HuH-7.5 (cell line): ENCODE results near the gene BCKDK.

Source experiments
- DNase-seq: peaks from one replicate; pipeline ENCODE4 v3.0.0; 2011; ENCODE audit warnings: low spot score

The BCKDK gene

DNA sequence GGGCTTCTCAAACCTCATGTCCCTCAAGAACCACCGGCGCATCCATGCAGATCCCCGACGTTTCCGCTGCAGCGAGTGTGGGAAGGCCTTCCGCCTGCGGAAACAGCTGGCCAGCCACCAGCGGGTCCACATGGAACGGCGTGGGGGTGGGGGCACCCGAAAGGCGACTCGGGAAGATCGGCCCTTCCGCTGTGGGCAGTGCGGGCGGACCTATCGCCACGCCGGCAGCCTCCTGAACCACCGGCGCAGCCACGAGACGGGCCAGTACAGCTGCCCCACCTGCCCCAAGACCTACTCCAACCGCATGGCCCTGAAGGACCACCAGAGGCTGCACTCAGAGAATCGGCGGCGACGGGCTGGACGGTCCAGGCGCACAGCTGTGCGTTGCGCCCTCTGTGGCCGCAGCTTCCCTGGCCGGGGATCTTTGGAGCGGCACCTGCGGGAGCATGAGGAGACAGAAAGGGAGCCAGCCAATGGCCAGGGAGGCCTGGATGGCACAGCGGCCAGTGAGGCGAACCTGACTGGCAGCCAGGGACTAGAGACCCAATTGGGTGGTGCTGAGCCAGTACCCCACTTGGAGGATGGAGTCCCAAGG lies 28.1 kb upstream of the BCKDK start:
- DNase-seq: no peak

DNA sequence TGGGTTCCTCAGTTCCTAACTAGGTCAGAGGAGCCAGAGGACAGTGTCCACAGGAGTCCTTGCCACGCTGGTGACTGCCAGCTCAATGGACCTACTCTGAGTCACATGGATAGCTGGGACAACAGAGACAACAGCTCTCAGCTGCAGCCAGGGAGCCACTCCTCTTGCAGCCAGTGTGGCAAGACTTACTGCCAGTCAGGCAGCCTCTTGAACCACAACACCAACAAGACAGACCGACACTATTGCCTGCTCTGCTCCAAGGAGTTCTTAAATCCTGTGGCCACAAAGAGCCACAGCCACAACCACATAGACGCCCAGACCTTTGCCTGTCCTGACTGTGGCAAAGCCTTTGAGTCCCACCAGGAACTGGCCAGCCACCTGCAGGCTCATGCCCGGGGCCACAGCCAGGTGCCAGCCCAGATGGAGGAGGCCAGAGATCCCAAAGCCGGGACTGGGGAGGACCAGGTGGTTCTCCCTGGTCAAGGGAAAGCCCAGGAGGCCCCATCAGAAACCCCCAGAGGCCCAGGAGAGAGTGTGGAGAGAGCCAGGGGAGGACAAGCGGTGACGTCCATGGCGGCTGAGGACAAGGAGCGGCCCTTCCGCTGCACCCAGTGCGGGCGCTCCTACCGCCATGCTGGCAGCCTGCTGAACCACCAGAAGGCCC lies 27.3 kb upstream of the BCKDK start:
- DNase-seq: no peak

DNA sequence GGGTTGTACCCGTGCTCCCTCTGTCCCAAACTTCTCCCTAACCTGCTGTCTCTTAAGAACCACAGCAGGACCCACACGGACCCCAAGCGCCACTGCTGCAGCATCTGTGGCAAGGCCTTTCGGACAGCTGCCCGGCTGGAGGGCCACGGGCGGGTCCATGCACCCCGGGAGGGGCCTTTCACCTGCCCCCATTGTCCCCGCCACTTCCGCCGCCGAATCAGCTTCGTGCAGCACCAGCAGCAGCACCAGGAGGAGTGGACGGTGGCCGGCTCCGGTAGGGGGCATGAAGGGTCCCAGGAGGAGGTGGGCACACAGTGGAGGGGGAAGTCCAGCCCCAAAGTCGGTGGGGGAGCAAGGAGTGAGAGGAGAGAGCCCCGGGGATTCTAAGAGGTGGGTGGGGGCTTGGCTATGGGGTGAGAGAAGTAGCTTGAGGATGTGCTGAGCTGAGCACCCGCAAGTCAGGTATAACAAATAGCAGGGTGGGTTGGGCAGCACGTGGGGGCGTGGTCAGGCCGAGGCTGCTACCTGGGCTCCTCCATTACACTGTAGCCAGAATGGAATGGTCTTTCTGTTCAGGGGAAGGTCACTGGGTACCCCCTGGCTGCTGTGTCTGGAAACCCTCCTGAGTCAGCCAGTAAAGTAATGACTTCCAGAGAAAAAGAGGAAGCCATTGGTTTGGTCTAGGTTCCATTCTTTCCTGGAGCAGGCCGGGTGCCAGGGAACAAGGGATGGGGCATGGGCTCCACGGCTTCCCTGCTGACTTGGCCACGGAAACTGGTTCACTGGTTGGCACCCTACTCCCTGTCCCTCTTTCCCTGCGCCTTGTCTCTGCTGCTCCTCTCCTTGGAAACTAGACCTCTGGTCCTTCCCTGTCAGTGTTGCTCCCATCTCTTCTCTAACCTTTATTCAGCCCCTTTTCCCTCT lies 26.5 kb upstream of the BCKDK start:
- no peak for DNase-seq

DNA sequence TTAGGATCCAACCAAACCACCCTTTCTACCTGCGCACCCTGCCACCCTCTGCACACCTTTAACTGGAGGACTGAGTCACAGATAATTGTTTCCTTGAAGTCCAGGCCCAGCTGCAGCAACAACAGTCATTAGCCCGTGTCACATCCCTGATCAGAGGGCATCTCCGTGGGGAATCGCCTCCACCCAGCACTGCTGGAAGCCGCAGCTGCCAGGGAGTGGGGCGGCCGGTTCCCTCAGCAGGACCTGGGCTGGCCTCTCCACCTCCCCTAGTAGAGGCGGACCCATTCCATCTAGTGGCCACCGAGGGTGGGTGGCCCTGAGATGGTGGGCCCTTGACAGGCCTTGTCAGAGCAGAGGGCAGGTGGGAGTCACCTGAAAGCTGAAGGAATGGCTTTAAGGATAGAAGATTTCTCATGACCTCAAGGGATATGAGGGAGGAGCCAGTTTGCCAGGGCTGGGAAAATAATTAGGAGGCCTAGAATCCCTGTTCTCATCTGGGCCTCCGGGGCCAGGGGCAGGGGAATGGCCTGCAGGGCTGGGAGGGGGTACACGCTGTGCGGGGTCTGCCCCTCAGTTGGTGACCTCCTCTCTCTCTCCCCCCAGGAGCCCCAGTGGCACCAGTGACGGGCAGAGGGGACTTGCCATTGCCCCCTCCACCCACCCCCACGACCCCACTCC lies 25.7 kb upstream of the BCKDK start:
- DNase-seq: no peak

DNA sequence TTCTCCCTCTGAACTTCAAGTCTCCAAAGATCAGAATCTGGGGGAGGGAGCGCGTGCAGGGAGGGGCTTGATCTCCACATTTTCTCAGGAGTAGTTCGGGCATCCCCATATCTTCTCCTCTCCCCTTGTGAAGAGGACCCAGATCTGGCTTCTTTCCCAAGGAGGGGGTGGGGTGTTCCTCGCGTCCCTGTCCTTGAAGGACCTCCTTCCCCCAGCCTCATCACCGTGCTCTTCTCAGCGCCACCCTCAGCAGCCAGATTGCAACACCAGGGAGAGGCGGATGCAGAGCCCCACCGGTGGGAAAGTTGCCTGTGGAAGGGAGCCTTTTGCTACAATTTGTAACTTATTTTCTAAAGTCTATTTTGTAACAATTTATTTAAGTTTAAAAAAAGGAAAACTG lies 25.1 kb upstream of the BCKDK start:
- no peak for DNase-seq

DNA sequence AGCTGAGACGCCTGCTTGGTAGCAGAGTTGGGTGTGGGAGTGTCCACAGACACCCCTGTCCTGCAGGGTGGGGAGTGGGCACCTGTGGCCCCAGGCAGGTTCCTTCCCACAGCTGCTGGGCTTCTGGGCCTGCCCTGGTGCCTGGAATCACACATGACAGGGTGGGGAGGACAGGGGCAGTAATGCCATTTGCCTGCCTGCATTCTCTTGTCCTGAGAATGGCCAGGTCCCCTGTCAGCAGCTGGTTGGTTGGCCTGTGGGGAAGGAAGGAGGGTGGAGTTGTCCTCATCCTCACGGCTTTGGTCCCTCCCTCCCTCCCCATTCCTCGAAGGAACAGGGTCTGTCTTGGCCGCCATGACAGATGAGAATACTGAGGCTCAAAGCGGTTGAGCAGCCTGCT lies 24.6 kb upstream of the BCKDK start:
- DNase-seq: no peak

DNA sequence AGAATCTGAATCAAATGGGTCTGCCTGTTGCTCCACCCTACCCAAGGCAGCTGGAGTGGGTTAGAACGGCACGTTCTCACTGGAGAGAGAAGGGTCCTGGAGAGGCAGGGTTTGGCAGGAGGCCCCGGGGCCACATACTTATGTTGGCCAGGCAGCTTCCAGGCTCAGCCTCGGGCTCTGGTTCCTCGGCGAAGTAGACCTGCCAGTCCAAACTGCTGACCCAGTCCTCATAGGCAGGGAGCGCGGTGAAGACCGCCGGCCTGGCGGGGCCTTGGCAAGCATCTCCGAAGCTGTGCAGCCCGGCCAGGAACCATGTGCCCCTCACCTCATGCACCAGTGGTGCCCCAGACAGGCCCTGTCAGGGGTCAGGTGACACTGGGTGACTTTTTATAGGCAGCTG lies 24.2 kb upstream of the BCKDK start:
- DNase-seq: no peak

DNA sequence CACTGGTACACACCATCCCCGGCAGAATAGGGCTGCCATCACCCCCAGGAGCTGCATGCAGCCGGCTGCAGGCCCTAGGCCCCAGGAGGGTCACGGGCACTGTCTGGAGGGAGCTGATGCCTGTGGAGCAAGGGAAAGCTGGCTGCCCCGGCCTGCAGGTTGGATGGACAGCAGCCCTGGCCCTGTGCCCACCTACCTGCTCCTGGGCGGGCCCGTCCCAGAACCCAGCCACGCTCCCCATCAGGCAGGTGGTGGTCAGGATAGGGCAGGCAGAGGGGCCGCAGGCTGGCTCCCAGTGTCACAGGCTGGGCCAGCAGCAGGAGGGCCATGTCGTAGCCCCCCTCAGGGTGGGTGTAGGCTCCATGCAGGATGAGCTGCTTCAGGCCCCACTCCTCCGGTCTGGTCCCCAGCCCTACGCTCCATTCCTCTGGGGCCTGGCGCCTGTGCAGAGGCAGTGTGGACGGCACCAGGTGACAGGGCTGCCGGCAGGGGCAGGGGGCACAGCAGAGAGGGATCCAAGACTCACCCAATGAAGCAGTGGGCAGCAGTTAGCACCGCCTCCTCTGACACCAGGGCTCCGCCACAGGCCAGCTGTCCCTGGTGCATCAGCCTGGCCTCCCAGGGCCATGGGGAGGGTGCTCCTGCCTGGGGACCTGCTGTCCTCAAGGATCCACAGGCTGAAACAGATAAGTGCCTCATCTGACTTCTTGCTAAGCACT lies 23.4 kb upstream of the BCKDK start:
- no peak for DNase-seq

DNA sequence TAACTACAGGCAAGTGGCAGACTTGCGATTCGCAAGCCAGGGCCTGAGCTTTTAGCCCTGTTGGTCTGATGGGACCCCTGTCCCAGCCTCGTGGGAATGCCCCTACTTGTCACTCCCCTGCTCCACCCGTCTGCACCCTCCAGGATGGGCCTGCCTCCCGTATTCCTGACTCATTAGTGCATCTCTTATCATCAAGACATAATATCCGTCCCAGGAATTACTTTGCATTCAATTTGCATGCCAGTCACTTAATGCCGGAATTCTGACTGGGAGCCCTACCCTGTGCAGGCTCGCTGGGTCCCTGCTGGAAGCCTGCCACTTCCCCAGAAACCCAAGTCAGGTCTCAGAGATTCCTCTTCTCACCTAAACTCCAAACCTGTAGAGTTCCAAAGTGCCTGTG lies 22.8 kb upstream of the BCKDK start:
- DNase-seq: no peak

DNA sequence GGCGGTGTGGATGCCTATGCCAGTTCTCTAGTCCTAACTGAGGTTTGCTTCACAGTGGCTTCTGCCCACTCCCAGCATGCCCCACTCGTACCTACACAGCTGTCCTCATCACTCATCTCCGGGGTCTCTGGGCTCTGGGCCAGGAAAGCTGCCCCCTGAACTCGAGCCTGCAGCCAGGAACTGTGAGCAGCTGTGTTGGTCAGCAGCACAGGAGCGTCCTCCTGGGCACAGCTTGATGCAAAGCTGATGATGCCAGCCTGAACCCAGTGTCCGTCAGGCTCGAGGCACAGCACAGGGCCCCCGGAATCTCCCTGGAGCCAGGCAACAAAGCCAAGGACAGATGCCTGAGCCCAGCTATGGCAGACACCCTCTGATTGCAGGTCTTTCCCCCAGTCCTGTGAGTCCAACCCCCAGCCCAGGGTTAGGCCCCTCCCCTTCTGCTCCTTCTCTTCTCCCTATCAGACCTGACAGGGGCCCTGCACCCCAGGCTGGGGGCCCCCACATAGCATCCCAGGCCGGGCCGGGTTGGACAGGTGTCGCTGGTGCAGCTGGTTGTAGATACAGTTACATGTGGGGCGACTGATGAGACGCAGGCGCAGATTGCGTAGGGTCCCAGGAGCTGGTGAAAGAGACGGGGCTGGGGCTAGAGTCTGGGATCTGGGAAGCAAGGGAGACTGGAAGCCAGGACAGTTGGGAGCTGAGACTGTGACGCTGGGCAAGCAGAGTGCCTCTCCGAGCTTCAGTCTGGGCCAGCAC lies 22.1 kb upstream of the BCKDK start:
- DNase-seq: no peak

DNA sequence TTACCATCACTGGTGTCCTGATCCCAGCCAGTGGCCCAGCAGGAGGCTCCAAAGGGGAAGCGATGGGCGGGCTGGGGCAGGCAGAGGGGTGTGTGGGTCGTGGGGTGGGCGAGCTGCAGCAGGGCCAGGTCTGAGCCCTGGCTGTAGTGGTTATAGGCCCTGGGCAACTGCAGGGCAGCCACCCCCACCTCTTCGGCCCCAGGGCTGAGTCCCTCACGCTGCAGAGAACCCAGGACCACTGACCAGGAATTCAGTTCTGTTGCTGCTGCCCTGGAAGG lies 21.6 kb upstream of the BCKDK start:
- no peak for DNase-seq

DNA sequence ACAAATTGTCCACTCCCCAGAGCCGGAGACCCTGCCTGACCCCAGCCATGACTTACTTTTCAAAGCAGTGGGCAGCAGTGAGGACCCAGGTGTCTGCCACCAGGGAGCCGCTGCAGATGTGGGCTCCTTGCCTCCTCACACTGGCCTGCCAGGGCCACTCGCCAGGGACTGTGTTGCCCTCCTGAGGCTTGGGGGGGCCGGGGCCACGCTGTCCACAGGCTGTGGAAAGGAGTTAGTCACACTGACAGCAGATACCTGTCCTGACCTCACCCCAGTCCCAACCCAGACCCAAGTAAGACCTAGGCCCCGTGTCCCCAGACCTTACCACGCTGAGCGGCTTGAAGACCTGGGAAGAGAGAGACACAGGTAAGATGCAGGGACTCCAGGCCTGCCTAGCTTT lies 20.7 kb upstream of the BCKDK start:
- no peak for DNase-seq

DNA sequence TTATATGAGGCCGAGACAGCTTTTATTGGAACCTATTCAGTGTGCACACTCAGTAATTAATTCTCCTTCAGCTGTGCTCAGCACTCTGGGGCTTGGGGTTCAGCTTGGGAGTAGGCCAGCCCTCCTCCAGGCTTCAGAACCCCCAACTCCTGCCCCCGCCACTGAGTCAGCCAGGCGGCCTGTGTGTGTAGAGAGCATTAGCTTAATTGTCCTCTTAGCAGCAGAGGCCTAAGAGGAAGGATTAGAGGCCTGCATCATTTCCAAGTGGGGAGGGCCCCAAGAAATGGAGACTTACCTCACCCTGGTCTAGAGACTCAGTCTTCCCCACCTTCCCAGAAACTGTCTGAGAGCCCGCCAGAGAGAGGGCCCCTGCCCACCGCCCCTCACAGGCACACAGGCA lies 20.2 kb upstream of the BCKDK start:
- no peak for DNase-seq

DNA sequence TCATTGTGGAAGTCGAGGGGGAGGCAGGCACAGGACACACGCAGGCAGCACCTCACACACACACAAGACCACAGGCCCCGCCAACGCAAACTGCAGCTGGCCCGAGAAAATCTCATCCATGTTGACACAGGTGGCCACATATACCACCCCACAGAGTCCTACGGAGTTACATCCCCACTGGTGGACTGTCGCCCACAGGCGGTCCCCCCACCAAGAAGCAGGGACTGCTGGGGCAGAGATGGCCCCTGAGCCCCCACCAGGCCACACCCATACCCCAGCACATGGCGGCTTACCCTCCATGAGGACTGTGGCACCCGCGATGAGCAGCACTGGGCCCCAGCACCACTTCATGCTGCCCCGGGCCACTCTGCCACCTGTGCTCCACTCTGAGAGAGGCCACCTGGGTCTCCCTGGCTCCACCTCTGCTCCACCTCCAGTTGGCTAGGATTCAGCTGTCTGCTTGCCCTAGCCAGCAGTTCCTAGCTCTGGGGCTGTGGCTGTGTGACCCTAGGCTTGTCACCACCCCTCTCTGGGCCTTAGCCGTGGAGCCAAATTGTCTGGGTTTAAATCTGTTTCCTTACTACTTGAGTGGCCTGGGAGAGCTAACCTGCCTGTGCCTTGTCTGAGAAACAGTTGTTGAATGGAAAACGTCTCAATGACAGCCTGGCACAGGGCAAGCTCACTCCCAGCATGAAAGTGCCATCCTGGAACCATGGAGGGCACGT lies 19.6 kb upstream of the BCKDK start, which contains the start of gene PRSS53:
Gene PRSS53 (minus strand): TSS at position 485 of the 725 bp plus-strand sequence. CDS start 134 bp downstream, at position 351.
- no peak for DNase-seq

DNA sequence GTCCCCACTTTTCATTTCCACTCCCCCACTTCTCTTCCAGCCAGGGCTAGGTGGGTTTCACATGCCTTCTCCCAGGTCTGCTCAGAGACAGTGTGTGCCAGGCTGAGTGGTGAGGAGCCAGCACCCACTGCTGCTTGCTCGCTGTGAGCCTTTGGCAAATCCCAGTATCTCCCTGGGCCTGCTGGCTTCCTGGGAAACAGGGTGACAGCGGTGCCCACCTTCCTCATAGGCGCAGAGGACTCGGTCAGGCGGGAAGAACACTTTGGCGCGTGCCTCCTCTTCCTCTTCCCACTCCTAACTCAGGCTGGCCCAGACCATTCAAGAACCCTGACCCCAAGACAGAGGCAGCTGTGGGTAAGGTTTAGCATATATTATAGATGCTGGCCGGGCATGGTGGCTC lies 19.0 kb upstream of the BCKDK start:
- no peak for DNase-seq

DNA sequence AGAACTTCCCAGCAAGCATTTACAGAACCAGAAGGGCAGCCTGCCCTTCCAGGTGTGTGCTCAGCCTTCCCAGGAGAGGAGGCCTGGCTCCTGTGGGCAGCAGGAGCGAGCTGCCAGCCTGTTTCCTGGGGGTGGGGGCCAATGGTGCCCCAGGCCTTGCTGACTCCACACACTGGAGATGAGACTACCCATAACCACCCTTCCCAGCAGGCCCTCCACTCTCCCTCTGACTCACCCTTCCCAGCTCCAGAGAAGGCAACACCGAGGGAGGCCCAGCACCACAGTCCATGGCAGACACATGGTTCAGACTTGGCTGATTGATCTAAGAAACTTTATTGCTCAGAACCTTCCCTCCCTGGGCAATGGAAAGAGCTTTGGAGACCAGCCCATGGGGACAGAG lies 17.6 kb upstream of the BCKDK start:
- no peak for DNase-seq

DNA sequence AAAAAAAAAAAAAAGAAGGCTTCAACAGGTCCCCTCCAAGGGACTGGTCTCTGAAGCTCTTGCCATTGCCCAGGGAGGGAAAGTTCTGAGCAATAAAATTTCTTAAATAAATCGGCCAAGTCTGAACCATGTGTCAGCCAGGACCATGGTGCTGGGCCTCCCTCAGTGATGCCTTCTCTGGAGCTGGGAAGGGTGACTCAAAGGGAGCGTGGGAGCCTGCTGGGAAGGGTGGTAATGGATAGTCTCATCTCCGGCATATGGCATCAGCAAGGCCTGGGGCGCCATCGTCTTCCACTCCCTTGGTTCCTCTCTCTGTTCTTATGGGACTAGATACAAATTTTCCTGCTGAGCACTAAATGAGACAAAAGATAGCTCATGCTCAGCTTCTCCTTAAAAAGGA lies 15.9 kb upstream of the BCKDK start:
- DNase-seq: no peak

DNA sequence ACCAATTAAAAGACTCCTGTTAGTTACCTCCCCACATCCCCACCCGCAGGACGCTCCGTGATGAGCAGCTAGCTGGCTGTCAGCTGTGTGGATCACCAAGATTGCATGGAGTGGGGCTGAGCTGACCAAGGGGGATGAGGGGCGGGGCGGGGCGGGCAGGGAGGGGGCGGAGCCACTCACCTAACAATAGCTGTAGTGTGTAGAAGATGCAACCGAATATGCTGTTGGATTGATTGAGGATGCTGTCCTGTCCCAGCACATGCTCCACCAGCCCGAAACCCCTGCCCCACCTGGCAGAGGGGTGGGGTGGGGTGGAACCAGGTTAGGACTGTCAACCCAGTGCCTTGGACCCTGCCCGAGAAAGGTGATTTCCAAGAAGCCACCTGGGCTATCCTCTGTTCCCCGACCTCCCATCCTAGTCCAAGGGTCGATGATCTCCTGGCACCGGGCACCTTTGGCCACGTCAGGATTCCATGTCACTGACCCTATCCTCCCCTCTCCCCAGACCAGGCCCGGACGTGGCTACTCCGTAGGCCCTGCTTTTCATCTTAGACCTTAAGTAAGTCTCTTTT lies 15.0 kb upstream of the BCKDK start:
- no peak for DNase-seq

DNA sequence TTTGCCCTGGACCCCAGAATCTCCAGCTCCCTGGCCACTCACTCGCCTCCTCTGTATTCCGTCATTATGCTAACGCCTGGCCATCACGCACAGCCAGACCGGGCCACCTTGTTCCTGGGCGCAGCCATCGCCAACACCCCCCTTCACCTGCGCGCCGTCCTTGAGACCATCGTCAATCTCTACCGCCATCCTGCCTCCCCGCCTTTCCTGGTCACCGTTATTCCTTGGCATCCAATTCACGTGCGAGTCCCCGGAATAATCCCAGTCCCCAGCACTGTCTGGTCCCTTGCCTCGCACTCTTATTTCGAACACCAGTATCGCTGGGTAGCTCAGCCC lies 14.1 kb upstream of the BCKDK start:
- DNase-seq: no peak

DNA sequence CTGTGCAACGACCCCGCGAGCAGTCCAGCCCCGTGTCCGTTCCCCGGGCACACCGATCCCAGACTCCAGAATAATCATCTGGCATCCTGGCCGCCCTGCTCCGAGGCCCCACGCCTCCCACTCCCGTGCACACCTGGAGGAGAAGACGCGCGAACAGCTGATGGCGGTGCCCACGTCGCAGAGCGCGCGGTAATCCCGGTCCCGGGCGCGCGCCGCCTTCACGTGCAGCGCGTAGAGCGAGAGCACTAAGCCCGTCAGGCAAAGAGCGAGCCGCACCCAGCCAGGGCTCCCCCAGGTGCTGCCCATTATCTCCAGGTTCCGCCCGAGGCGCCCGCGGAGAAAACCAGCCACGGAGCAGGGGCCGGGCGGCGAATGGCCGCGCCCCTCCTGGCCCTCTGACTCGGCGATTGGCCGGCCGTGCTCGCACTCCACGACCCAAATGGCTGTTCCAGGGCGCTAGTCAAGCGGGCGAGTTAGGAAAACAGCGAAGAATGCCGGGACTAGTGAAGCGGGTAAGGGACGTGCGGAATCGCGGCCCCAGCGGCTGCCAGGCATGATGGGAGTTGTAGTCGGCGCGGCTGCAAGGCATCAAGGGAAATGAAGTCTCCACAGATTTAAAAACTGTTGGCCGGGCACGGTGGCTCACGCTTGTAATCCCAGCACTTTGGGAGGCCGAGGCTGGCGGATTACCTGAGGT lies 13.6 kb upstream of the BCKDK start, which contains the start of gene VKORC1:
Gene VKORC1 (minus strand): TSS at position 374 of the 697 bp plus-strand sequence. CDS start 68 bp downstream, at position 306.
- peak; percentile 88 for DNase-seq
